GM18502 (cell line): ENCODE results near the gene LRMDA.

ENCODE experiments used
- ATAC-seq: cut with Tn5 transposase; IDR thresholded peaks from one replicate; pipeline ENCODE4 v1.9.1; 2021; ENCODE audit warnings: mild to moderate bottlenecking; ENCODE audit not compliant: unreplicated experiment, poor library complexity

The LRMDA gene

DNA sequence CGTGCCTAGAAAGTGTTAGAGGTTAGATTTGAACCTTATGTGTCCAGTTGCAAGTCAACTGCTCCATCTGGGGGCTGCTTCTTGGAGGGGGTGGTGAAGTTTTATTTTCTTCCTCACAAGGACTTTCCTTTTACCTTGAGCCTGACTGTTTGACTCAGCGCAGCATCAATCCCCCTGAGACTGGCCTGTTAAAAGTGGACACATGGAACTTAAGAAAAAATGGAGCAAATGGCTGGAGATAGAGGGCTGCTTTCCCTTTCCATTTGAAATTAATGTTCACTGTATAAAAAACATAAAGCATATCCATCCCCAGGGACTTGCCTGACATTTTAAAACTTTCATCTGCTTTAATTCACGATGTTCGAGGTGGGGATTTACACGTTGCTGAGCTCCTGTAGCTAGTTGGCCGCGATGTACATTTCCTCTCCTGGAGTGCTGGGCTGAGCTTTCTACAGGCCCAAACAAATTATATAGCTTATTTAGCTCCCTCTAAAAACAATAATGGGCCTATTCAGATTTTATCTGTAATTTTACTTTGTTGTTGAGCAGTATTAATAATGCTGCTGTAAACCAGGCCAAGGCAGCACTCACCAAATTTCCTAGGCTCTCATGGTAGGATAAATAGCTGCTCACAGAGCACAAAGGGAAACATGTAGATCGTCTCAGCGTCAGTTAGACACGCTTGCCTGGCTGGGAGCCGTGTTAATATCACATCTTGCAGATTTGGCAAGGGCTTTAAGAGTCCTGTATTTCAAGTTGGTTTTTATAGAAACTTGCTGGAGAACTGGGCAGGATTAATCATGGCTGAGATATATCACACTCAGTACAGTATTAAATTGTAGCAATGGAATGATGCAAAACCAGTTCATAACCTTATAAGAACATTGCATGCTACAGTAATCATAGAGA lies 251.5 kb downstream of the LRMDA start:
- no peak for ATAC-seq

GRCh38 chr10:75685187-75685586 lies 253.8 kb downstream of the LRMDA start:
- no peak for ATAC-seq

DNA sequence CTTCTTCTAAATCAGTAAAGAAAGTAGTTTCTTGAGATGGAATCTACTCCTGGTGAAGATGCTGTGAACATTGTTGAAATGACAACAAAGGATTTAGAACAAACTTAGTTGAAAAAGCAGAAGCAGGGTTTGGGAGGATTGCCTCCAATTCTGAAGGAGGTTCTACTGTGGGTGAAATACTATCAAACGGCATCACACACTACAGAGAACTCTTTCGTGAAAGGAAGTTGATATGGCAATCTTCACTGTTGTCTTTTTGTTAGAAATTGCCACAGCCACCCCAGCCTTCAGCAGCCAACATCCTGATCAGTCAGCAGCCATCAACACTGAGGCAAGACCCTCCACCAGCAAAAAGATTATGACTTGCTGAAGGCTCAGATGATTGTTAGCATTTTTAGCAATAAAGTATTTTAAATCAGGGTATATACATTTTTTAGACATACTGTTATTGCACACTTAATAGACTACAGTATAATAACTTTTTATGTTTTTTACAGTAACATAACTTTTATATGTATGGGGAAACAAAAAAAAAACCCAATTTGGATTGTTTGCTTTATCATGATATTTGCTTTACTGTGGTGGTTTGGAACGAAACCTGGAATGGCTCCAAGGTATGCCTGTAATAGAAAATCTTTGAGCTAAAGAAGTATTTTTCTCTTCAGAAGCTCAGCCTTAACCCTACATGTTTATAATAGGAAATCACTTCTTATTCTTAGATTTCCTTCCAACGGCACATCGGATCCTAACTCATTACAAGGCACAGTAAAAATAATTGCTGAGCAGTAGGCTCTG lies 257.3 kb downstream of the LRMDA start:
- no peak for ATAC-seq

DNA sequence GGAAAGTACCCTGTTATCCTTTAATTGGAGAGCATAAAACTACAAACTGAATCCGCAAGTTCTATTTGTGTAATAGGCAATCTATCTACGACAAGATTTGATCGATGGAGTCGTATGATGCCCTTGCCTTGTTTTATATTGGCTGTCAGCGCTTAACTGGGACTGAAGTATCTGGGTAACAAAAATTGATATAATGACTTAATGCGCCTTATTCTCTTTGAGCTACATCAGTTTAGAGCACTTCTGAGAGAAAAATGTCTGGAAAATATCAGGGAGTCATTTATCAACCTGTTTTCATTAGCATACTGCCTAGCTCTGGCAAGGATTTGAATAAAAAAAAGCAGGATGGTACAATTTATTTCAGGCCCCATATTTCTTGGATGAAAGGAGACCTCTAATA lies 262.1 kb downstream of the LRMDA start:
- no peak for ATAC-seq

GRCh38 chr10:75694269-75694668 lies 262.8 kb downstream of the LRMDA start:
- no peak for ATAC-seq

- ATAC-seq, result no peak
These were observed 263.4 kb downstream of the LRMDA start for GRCh38 chr10:75694790-75695189.

GRCh38 chr10:75695994-75696393 lies 264.6 kb downstream of the LRMDA start:
- no peak for ATAC-seq

GRCh38 chr10:75696536-75696935 lies 265.1 kb downstream of the LRMDA start:
- ATAC-seq, result no peak

DNA sequence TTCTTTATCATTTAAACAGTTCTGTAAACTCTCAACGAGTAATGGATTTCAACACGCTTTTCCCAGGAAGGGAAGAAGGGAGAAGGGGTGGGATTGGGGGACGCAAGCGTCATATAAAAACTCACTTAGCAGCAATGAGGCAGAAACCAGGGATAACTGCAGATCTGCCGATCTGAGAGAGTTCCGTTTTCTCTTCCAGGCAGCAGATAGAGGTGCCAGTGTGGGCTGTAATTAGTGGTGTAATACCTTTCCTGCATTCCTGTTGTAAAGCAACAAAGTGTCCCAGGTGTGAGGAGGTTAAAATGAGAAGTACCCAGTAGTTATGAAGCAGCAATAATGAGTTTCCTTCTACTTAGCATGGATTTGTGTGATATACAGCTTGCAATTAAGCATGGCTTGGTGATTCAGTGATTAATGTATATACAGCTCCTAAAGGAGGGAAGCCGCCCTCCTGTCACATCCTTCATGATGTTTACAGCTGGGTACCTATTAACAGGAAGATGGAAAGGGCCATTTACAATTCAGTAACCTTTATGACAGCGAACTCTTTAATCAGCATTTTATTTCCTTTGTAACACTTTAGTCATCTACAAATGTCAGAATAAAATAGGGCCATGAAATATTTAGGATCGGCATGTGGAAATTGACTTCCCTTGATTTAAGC lies 271.9 kb downstream of the LRMDA start:
- ATAC-seq, result no peak

DNA sequence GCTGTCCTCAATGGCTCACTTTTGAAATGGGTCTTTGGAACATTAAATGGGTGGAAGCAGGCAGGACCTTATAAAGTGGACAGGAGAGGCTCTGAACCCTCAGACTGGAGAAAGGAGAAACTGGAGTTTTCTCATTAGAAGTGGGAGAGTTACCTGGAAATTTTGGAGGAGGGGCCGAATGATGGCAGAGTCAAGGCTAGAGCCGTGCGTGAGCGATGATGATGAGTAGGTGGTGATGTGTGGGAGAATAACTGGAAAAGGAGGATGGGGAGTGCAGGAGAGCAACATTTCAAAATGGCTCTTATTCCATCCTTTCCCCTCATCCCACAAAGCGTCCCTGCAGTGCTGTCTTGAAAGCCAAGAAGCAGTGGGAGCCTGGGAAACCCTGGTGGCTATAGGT lies 274.0 kb downstream of the LRMDA start:
- no peak for ATAC-seq

DNA sequence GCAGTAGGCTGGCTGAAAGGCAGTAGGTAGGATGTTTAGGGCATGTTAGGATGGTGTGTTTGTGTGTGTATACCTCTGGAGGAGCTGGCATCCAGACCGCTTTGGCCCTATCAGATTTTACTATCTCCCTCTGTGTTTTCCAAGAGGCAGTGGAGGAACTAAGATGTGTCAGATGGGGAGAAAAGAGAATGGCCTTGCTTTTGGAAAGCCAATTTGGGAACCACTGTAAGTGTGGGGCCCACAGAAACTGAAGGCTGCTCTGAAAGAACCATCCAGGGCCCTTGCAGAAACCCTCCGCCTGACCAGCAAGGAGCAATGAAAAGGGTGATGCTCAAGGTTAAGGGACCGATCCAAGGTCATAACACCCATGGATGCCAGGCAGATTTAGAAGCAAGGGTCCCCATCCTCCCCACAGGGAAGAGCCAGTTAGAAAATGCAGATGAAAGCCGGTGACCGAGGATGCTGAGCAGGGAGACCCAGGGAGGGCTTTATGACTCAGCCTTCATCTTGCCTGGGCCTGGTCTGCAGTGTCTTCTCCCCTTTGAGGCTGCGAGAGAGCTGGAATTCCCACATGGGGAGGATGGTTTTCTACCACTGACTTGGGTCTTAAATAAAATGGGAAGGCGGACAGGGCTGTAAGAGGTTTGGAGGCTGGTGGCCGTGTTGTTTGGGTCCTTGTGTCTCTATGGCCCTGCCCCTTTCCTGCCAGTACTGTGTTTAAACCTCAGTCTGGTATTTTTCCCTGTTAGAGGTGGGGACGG lies 275.8 kb downstream of the LRMDA start:
- ATAC-seq, result no peak

DNA sequence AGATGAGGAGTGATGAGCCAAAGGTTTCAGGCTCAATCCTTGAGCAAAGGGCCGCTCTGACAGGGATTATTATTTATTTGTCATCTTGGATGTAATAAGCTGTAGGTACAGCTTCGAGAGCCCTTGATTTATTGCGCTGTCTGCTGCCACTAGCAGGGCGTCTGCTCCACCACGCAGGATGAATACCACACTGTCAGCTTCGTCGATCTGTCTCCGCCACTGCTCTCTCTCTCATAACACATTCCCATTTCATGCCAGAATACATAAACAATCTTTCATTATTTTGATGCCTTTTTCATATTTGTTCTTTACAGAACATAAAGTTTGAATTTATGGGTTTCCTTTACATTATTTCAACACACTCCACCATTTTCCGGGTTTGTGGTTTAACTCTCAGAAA lies 276.6 kb downstream of the LRMDA start:
- no peak for ATAC-seq

GRCh38 chr10:75709245-75709644 lies 277.8 kb downstream of the LRMDA start:
- ATAC-seq, result no peak

DNA sequence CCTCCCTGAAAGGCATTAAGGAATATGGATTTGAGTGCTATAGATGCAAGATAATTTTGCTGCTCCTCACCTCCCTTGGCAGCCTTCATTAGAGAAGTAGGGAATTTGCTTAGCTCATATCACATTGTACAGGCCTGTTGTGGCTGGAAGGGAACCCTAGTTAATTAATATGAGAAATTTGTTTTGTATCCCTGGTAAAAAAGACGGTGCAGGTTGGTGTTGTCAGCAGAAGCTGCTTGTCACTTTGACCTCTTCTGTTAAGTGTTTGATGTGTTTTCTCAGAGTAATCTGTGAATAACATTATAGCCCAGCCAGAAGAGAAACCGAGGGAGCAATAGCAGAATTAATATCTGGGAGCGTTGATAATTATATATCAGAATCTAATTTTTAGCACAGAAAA lies 278.4 kb downstream of the LRMDA start:
- no peak for ATAC-seq

DNA sequence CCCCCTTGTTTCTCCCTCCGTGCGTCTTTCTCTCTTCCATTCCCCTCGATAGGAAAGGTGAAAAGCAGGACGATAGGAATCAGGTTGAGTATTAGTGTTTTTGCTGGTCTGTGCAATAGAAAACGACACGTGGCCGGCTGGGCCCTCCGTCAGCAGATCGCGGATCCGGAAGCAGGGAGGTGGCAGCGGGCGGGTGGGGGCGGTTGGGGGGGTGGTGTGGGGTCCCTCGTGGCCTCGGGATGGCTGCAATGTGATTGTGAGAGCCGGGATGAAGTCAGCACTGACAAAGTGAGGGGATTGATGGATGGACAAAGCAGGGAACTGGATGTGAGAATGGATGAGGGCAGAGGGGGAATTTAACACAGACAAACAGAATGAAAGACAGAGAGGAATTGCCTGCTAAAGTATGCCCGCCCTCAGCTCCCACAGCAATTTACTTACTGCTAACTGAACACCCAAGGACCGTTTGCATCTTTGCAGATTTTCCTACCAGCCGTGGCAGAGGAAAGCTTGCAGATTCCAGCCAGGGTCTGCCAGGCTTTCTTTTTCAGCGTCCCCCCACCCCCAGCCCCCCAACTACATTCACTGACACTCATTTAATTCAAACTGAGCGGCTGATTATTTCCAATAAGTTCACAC lies 280.9 kb downstream of the LRMDA start:
- ATAC-seq, result no peak

DNA sequence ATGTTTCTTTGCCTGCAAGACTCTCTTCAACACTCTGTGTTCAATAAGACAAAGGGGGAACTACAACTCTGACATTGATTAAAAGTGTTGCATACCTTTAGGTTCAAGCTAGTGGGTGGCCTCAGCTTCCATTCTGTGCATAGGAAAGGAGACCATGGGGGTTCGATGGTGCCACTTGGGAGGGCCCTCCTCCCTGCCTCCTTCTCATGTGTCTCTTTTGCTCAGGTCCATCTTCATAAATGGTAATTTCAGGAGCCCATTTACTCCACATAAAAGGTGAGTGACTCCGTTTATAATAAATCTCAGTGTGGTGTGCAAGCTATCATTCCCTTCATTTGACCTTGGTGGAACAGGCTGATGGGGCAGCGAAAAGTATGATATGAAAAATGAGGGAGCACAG lies 285.1 kb downstream of the LRMDA start:
- ATAC-seq, result no peak

GRCh38 chr10:75717126-75717916 lies 285.9 kb downstream of the LRMDA start:
- no peak for ATAC-seq

- no peak for ATAC-seq
These were observed 287.6 kb downstream of the LRMDA start for GRCh38 chr10:75718991-75719390.

DNA sequence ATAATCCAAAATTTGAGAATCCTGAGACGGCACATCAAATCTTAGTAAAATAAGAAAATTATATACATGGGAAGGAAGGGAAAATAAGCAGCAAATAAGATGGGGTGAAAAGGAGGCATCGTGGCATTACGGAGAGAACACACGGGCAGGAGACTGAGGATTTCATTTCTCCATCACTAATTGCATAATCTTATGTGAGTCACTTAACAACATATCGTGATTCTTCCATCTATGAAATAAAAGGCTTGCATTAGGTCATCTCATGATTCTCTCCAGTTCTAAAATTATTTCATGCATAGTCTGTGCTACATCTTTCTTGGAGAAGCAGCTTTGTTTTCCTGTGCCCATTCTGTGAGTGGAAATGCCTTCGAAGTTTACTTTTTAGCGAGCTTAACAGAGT lies 288.7 kb downstream of the LRMDA start:
- no peak for ATAC-seq
